K562 (cell line): Measurements from ENCODE around the gene LRP10. TPM values are rescaled to one million over a fixed set of nuclear protein-coding genes. Genes with fewer than 3 reads are reported as not detected.
A peak's percentile ranks its signal among the peaks of the same experiment; 100 is the strongest.

Experiments used
- ARID1B ChIP-seq: fragments of 450-650 bp; IDR thresholded peaks from 2 replicates; pipeline ENCODE4 v1.6.1; 2016; ENCODE audit warnings: antibody characterized with exemption, mild to moderate bottlenecking, inconsistent platforms
- CBX1 ChIP-seq: sonication (generic); IDR thresholded peaks from 2 replicates; pipeline ENCODE4 v1.6.1; 2016; ENCODE audit warnings: antibody characterized with exemption, low read depth, mild to moderate bottlenecking
- CBX3 ChIP-seq, 2 experiments: IDR thresholded peaks; 1 replicate in 1 of 2; 2 replicates in 1 of 2; pipeline ENCODE4 v1.6.1; 2012; ENCODE audit warnings: inconsistent platforms in 2 of 2, low read length in 2 of 2, borderline replicate concordance in 1 of 2, control low read depth in 1 of 2
- HNRNPL ChIP-seq: fragments of 200-400 bp; formaldehyde crosslinking; IDR thresholded peaks from 2 replicates; pipeline ENCODE4 v1.6.1; 2017; ENCODE audit warnings: low read depth, mild to moderate bottlenecking, low read length
- HSF4 ChIP-seq: fragments of 250-450 bp; sonication (Bioruptor Pico); IDR thresholded peaks from 2 replicates; pipeline ENCODE4 v2.1.2; 2022; ENCODE audit warnings: mild to moderate bottlenecking, moderate library complexity, borderline replicate concordance
- ILF3 ChIP-seq: fragments of 450-650 bp; IDR thresholded peaks from 2 replicates; pipeline ENCODE4 v1.6.1; 2018; ENCODE audit warnings: antibody characterized with exemption, mild to moderate bottlenecking, moderate library complexity, borderline replicate concordance
- KLF13 ChIP-seq: fragments of 450-650 bp; IDR thresholded peaks from 2 replicates; pipeline ENCODE4 v1.6.1; 2016; ENCODE audit warnings: missing genetic modification characterization, low read depth, mild to moderate bottlenecking, missing compliant biosample characterization, moderate library complexity, borderline replicate concordance
- MCM2 ChIP-seq: fragments of 450-650 bp; IDR thresholded peaks from 2 replicates; pipeline ENCODE4 v1.6.1; 2017; ENCODE audit warnings: low read depth, mild to moderate bottlenecking
- MECOM ChIP-seq: fragments of 250-450 bp; sonication (Bioruptor Pico); IDR thresholded peaks from 2 replicates; pipeline ENCODE4 v1.8.0; 2022; ENCODE audit warnings: inconsistent platforms
- PHF21A ChIP-seq: fragments of 450-650 bp; IDR thresholded peaks from 2 replicates; pipeline ENCODE4 v1.6.1; 2017; ENCODE audit warnings: low read depth, borderline replicate concordance
- RNF2 ChIP-seq: sonication (generic); IDR thresholded peaks from 2 replicates; pipeline ENCODE4 v1.6.1; 2016
- SETDB1 ChIP-seq: IDR thresholded peaks from one replicate; pipeline ENCODE4 v1.6.1; 2012; ENCODE audit warnings: low read length, control low read depth, inconsistent platforms
- SMARCA4 ChIP-seq: fragments of 450-650 bp; IDR thresholded peaks from 2 replicates; pipeline ENCODE4 v1.6.1; 2016
- TEAD4 ChIP-seq, 2 experiments: sonication (generic) in 1 of 2; formaldehyde crosslinking in 1 of 2; IDR thresholded peaks; 2 replicates each; pipeline versions ENCODE4 v1.6.1 to v1.8.0; 2012 to 2022; ENCODE audit warnings: borderline replicate concordance in 1 of 2, inconsistent platforms in 1 of 2, low read length in 1 of 2, mild to moderate bottlenecking in 1 of 2, missing genetic modification reagents in 1 of 2
- ZNF77 ChIP-seq: fragments of 250-450 bp; sonication (Bioruptor Pico); IDR thresholded peaks from 2 replicates; pipeline ENCODE4 v1.5.0; 2020
- polyA plus RNA-seq, 8 experiments: library from polyadenylated mRNA; depleted of rRNA in 4 of 8; stranded (reverse) in 5 of 8; unstranded in 3 of 8; fragments of >200 nt; fragmentation: Nextera tagmentation in 2 of 8; fragmentation: Illumina TruSeq in 1 of 8; extraction: Ambion mirVana in 2 of 8; extraction: Trizol in 1 of 8; gene quantifications; 2 replicates each; pipeline versions ENCODE4 v1.2.1 to v1.2.3, GENCODE V29; 2011 to 2014; ENCODE audit warnings: inconsistent platforms in 1 of 8, missing spikeins in 1 of 8
- total RNA-seq, 7 experiments: library from RNA; depleted of rRNA in 6 of 7; stranded (reverse); fragments of >200 nt in 6 of 7; fragmentation: Illumina TruSeq in 2 of 7; extraction: Trizol in 2 of 7; gene quantifications; 2 replicates each; pipeline versions ENCODE4 v1.2.1 to v1.2.3, GENCODE V29; 2011 to 2021; ENCODE audit warnings: low replicate concordance in 1 of 7
- TF ChIP-seq, protein P1 (sequence below): fragments of 250-450 bp; sonication (Bioruptor Pico); IDR thresholded peaks from 2 replicates; pipeline ENCODE4 v1.9.0; 2021; ENCODE audit warnings: mild to moderate bottlenecking, inconsistent platforms
- TF ChIP-seq, protein P2 (sequence below), 2 experiments: fragments of 450-650 bp; conservative IDR thresholded peaks; 2 replicates each; pipeline ENCODE4 v1.6.1; 2017; ENCODE audit warnings: mild to moderate bottlenecking in 2 of 2, moderate library complexity in 2 of 2
- TF ChIP-seq, protein P3 (sequence below): sonication (generic); formaldehyde crosslinking; IDR thresholded peaks from 2 replicates; pipeline ENCODE4 v1.8.0; 2023; ENCODE audit warnings: missing genetic modification reagents, mild to moderate bottlenecking, borderline replicate concordance

Gene LRP10
- total and polyA plus RNA-seq, 9 of the 15 experiments (the other 6 are each of a cell fraction or from before 2014, with no cell fraction given) = 1.3 to 45.5 (median 10.9) TPM

DNA sequence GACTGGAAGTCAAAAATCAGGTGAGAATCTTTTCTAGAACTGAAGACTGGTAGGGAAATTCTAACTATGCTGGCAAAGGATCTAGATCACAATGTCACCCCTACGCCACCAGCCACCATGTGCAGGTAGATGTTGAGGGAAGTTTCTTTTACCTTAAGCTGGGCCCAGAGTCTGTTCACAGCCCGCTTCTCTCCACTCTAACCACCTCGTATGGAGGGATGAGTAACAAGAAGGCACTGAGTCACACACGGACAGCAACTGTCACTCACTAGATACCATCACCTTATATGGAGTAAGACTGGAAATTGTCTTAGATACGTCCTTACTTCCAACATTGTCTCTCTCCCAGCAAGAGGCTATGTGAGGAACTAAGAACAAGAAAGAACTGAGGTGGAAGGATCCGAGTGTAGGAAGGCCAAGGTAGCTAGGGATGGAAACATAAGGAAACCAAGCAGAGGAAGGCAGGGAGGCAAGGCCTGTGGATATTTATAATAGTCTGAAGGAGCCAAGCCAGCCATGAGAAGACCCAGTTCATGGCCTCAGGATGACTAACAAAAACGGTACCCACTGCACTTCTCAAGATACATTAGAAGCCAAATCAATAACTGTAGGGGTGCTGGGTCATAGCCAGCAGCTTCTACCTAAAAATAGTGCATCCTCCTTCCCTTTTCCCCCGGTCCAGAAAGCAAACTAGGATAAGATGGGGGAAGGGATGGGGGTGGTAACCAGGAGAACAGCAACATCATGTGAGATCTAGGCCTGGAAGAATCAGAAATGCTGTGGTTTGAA lies 27.0 kb downstream of the LRP10 start (continued):
- no peak for TF ChIP-seq CBX1
- no peak for TF ChIP-seq ZNF77 (CRISPR knock-in tag)
- no peak for TF ChIP-seq ILF3
- peak; percentile 47 for TF ChIP-seq ARID1B
- TF ChIP-seq SMARCA4 = 0 out of 2 replicates have a peak, but pooled peaks have one; percentile 16
- TF ChIP-seq SETDB1 = no peak
- no peak for TF ChIP-seq PHF21A
- TF ChIP-seq, protein P1, sequence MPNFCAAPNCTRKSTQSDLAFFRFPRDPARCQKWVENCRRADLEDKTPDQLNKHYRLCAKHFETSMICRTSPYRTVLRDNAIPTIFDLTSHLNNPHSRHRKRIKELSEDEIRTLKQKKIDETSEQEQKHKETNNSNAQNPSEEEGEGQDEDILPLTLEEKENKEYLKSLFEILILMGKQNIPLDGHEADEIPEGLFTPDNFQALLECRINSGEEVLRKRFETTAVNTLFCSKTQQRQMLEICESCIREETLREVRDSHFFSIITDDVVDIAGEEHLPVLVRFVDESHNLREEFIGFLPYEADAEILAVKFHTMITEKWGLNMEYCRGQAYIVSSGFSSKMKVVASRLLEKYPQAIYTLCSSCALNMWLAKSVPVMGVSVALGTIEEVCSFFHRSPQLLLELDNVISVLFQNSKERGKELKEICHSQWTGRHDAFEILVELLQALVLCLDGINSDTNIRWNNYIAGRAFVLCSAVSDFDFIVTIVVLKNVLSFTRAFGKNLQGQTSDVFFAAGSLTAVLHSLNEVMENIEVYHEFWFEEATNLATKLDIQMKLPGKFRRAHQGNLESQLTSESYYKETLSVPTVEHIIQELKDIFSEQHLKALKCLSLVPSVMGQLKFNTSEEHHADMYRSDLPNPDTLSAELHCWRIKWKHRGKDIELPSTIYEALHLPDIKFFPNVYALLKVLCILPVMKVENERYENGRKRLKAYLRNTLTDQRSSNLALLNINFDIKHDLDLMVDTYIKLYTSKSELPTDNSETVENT (CRISPR knock-in tag) = no peak
- no peak for TF ChIP-seq MCM2
- no peak for TF ChIP-seq RNF2
- TF ChIP-seq, protein P2, sequence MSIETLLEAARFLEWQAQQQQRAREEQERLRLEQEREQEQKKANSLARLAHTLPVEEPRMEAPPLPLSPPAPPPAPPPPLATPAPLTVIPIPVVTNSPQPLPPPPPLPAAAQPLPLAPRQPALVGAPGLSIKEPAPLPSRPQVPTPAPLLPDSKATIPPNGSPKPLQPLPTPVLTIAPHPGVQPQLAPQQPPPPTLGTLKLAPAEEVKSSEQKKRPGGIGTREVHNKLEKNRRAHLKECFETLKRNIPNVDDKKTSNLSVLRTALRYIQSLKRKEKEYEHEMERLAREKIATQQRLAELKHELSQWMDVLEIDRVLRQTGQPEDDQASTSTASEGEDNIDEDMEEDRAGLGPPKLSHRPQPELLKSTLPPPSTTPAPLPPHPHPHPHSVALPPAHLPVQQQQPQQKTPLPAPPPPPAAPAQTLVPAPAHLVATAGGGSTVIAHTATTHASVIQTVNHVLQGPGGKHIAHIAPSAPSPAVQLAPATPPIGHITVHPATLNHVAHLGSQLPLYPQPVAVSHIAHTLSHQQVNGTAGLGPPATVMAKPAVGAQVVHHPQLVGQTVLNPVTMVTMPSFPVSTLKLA (conservative IDR thresholded peaks at IDR 0.05) = 0 out of 4 replicates have a peak, but pooled peaks of 1 of the 2 experiments have one; percentile 16
- TF ChIP-seq, protein P3, sequence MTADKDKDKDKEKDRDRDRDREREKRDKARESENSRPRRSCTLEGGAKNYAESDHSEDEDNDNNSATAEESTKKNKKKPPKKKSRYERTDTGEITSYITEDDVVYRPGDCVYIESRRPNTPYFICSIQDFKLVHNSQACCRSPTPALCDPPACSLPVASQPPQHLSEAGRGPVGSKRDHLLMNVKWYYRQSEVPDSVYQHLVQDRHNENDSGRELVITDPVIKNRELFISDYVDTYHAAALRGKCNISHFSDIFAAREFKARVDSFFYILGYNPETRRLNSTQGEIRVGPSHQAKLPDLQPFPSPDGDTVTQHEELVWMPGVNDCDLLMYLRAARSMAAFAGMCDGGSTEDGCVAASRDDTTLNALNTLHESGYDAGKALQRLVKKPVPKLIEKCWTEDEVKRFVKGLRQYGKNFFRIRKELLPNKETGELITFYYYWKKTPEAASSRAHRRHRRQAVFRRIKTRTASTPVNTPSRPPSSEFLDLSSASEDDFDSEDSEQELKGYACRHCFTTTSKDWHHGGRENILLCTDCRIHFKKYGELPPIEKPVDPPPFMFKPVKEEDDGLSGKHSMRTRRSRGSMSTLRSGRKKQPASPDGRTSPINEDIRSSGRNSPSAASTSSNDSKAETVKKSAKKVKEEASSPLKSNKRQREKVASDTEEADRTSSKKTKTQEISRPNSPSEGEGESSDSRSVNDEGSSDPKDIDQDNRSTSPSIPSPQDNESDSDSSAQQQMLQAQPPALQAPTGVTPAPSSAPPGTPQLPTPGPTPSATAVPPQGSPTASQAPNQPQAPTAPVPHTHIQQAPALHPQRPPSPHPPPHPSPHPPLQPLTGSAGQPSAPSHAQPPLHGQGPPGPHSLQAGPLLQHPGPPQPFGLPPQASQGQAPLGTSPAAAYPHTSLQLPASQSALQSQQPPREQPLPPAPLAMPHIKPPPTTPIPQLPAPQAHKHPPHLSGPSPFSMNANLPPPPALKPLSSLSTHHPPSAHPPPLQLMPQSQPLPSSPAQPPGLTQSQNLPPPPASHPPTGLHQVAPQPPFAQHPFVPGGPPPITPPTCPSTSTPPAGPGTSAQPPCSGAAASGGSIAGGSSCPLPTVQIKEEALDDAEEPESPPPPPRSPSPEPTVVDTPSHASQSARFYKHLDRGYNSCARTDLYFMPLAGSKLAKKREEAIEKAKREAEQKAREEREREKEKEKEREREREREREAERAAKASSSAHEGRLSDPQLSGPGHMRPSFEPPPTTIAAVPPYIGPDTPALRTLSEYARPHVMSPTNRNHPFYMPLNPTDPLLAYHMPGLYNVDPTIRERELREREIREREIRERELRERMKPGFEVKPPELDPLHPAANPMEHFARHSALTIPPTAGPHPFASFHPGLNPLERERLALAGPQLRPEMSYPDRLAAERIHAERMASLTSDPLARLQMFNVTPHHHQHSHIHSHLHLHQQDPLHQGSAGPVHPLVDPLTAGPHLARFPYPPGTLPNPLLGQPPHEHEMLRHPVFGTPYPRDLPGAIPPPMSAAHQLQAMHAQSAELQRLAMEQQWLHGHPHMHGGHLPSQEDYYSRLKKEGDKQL (CRISPR knock-in tag) = no peak
- TF ChIP-seq MECOM = peak; percentile 91
- no peak for TF ChIP-seq HSF4 (CRISPR knock-in tag)
- TF ChIP-seq TEAD4 (IDR thresholded peaks at IDR 0.05; ENCODE audit: low read length) = no peak
- TF ChIP-seq TEAD4 (CRISPR knock-in tag; IDR thresholded peaks at IDR 0.05; ENCODE audit: borderline replicate concordance) = no peak
- no peak for TF ChIP-seq KLF13
- TF ChIP-seq CBX3 (IDR thresholded peaks at IDR 0.05; ENCODE audit: borderline replicate concordance in 1 of 2, low read length in 2 of 2) = no peak
- TF ChIP-seq HNRNPL = no peak
